Measurements from ENCODE around the gene RALGDS. TPM values are rescaled to one million over a fixed set of nuclear protein-coding genes. Genes with fewer than 3 reads are reported as not detected.

Gene RALGDS
- total and polyA plus RNA-seq, 2 of the 4 experiments (the other 2 are of a cell fraction) = 13.1 to 36.9 TPM

DNA sequence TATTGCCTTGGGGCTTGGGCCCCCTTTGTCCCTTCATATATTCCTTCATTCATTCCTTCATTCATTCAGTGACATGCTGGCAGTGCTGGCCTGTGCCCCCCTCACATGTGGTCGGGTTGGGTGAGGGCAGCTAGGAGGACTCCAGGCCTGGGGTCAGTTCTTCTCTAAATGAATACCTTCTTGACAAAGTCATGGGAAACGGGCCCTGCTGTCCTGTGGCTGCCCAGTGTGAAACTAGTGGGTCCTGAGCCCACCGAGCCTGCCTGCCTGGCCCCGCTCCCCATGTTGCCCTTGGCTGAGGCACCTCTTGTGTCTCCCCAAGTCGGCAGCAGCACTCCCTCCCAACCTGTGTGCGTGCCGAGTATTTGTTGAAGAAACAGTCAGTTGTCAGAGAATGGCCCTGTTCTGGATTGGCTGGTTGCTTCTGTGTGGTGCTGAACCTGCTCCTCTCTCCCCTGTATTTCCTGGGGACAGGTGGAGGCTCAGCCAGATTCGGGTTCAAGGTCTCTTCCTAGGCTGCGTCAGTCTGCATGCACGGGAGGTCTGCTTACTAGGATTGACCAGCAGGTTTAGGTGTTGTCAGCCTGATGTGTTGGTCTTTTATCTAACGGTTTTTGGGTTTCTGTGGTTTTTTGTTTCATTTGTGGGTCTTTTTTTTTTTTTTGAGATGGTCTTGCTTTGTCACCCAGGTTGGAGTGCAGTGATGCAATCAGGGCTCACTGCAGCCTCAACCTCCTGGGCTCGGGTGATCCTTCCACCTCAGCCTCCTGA lies 62.3 kb downstream of the RALGDS start:
- CTCF ChIA-PET = no interaction called here
- H3K27me3 ChIP-seq (ENCODE audit: control insufficient read depth, insufficient read depth, low read length) = no peaks in the 10 kb centered on the region
- H3K14ac ChIP-seq (replicated peaks; ENCODE audit: low read depth, low read length) = no peak overlapping the region
- peaks cover 3% of the 10 kb centered on the region; the same call in 1 of the 2 replicates for H3K4me1 ChIP-seq (ENCODE audit: control insufficient read depth, insufficient read depth, low read length)
- POLR2A ChIA-PET (ENCODE audit: unreplicated experiment) = no interaction called here
- no peak overlapping the region for H4K5ac ChIP-seq (ENCODE audit: low read depth, low read length)
- no peaks in the 10 kb centered on the region for H3K79me1 ChIP-seq (ENCODE audit: low read depth in 1 of 2, low read length in 2 of 2)
- in situ Hi-C loops (cut with MboI; ENCODE audit: low sequenced_read_pairs) (no loop called here), dilution Hi-C loops (cut with HindIII; ENCODE audit: low sequenced_read_pairs, unreplicated experiment) (no loop called here), intact Hi-C loops (cut with micrococcal nuclease) (no loop called here)
- H2BK20ac ChIP-seq (ENCODE audit: low read depth, low read length) = no peak overlapping the region
- ATAC-seq (ENCODE audit: low read depth) (no peak), DNase-seq (no peak)
- H3K56ac ChIP-seq (ENCODE audit: extremely low read depth, insufficient read depth, low read length) = no peak overlapping the region
- no peak overlapping the region for H2BK15ac ChIP-seq (ENCODE audit: low read depth, low read length)
- no peak for TF ChIP-seq CEBPB (IDR thresholded peaks at IDR 0.05; ENCODE audit: low read depth, low read length)
- no peak for TF ChIP-seq MXI1 (IDR thresholded peaks at IDR 0.05; ENCODE audit: borderline replicate concordance, low read depth, low read length)
- TF ChIP-seq, protein P1, sequence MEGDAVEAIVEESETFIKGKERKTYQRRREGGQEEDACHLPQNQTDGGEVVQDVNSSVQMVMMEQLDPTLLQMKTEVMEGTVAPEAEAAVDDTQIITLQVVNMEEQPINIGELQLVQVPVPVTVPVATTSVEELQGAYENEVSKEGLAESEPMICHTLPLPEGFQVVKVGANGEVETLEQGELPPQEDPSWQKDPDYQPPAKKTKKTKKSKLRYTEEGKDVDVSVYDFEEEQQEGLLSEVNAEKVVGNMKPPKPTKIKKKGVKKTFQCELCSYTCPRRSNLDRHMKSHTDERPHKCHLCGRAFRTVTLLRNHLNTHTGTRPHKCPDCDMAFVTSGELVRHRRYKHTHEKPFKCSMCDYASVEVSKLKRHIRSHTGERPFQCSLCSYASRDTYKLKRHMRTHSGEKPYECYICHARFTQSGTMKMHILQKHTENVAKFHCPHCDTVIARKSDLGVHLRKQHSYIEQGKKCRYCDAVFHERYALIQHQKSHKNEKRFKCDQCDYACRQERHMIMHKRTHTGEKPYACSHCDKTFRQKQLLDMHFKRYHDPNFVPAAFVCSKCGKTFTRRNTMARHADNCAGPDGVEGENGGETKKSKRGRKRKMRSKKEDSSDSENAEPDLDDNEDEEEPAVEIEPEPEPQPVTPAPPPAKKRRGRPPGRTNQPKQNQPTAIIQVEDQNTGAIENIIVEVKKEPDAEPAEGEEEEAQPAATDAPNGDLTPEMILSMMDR (conservative IDR thresholded peaks at IDR 0.05; ENCODE audit: low read depth, low read length) = no peak
- no peak for TF ChIP-seq RAD21 (IDR thresholded peaks at IDR 0.05; ENCODE audit: low read length)
- TF ChIP-seq NFE2L2 (IDR thresholded peaks at IDR 0.05; ENCODE audit: low read depth, low read length) = no peak
- TF ChIP-seq MAFK (IDR thresholded peaks at IDR 0.05; ENCODE audit: low read depth, low read length) = no peak
- no peak for TF ChIP-seq BHLHE40 (IDR thresholded peaks at IDR 0.05; ENCODE audit: low read depth, low read length)
- no peak for TF ChIP-seq USF2 (IDR thresholded peaks at IDR 0.05; ENCODE audit: low read depth, low read length)
- no peak for TF ChIP-seq SMC3 (IDR thresholded peaks at IDR 0.05; ENCODE audit: low read depth, low read length)
- TF ChIP-seq POLR2A (IDR thresholded peaks at IDR 0.05; ENCODE audit: low read depth, low read length) = no peak
- no peak for TF ChIP-seq ELK1 (IDR thresholded peaks at IDR 0.05; ENCODE audit: borderline replicate concordance, low read depth, low read length)
- no peak for TF ChIP-seq FOS (IDR thresholded peaks at IDR 0.05; ENCODE audit: low read depth, low read length)
- H3K9me1 ChIP-seq (ENCODE audit: insufficient read depth, low read length) = no peaks in the 10 kb centered on the region
- no peak overlapping the region for H3K4me3 ChIP-seq (ENCODE audit: insufficient read depth, low read depth, low read length)
- WGBS, 2 experiments (ENCODE audit: extremely low coverage in 2 of 2, insufficient read length in 1 of 2) = 90% methylated on average over 5 of the region's 12 CpGs; no CpG with 5 or more reads in 1 of the 2 experiments
- H4K91ac ChIP-seq (ENCODE audit: insufficient read depth, low read depth, low read length) = no peak overlapping the region
- peaks cover 40% of the 10 kb centered on the region for H3K36me3 ChIP-seq (ENCODE audit: control insufficient read depth, insufficient read depth, low read length)
- H4K8ac ChIP-seq (ENCODE audit: low read depth in 2 of 2, low read length in 2 of 2) = no peak overlapping the region
- H3K9ac ChIP-seq (ENCODE audit: low read depth, low read length) = no peak overlapping the region
- no peaks in the 10 kb centered on the region; the same call in 1 of the 2 replicates for H4K20me1 ChIP-seq (ENCODE audit: insufficient read depth, low read length)
- no TSS peak for BruUV-seq (replicated peaks)
- no peak overlapping the region for H3K4me2 ChIP-seq (ENCODE audit: low read depth, low read length)
- no peak overlapping the region for H3K18ac ChIP-seq (ENCODE audit: low read depth, low read length)
- H2BK120ac ChIP-seq (ENCODE audit: low read depth, low read length) = no peak overlapping the region
- H2AK5ac ChIP-seq (ENCODE audit: low read depth, low read length) = no peak overlapping the region
- no peak overlapping the region for H2BK5ac ChIP-seq (ENCODE audit: low read depth, low read length, poor library complexity, severe bottlenecking)
- peak overlapping the region; percentile 26 for H2AK9ac ChIP-seq (replicated peaks; ENCODE audit: low read depth, low read length, poor library complexity)
- H3K23ac ChIP-seq (ENCODE audit: low read depth, low read length) = no peak overlapping the region
- H2AFZ ChIP-seq (replicated peaks; ENCODE audit: low read length, poor library complexity) = no peak overlapping the region
- H3K4ac ChIP-seq (ENCODE audit: low read depth, low read length) = no peak overlapping the region
- H3K27ac ChIP-seq (ENCODE audit: insufficient read depth, low read length) = no peak overlapping the region
- H3K9me3 ChIP-seq (ENCODE audit: control insufficient read depth, insufficient read depth, low read length) = no peaks in the 10 kb centered on the region

All from IMR-90 (cell line).